Measurements from ENCODE around the gene GLOD5. TPM values are rescaled to one million over a fixed set of nuclear protein-coding genes. Genes with fewer than 3 reads are reported as not detected.

Gene GLOD5
- total RNA-seq, 1 experiment from 2014 or later: not detected

- TF ChIP-seq, protein P1, sequence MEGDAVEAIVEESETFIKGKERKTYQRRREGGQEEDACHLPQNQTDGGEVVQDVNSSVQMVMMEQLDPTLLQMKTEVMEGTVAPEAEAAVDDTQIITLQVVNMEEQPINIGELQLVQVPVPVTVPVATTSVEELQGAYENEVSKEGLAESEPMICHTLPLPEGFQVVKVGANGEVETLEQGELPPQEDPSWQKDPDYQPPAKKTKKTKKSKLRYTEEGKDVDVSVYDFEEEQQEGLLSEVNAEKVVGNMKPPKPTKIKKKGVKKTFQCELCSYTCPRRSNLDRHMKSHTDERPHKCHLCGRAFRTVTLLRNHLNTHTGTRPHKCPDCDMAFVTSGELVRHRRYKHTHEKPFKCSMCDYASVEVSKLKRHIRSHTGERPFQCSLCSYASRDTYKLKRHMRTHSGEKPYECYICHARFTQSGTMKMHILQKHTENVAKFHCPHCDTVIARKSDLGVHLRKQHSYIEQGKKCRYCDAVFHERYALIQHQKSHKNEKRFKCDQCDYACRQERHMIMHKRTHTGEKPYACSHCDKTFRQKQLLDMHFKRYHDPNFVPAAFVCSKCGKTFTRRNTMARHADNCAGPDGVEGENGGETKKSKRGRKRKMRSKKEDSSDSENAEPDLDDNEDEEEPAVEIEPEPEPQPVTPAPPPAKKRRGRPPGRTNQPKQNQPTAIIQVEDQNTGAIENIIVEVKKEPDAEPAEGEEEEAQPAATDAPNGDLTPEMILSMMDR (IDR thresholded peaks at IDR 0.05): no peak
- TF ChIP-seq POLR2AphosphoS5 (IDR thresholded peaks at IDR 0.05; ENCODE audit: low read depth, low read length) (no peak), REST (IDR thresholded peaks at IDR 0.05; ENCODE audit: insufficient read depth in 1 of 2, low read depth in 2 of 2, low read length in 1 of 2) (no peak), SIN3A (IDR thresholded peaks at IDR 0.05; ENCODE audit: borderline replicate concordance, insufficient read depth, low read depth, low read length) (no peak), TCF7L2 (IDR thresholded peaks at IDR 0.05; ENCODE audit: low read depth, low read length) (no peak)
- Histone ChIP-seq H3K27me3 (ENCODE audit: control insufficient read depth, insufficient read depth, low read length) (no peaks in the 10 kb centered on the region), H3K36me3 (ENCODE audit: control insufficient read depth, insufficient read depth, low read length) (no peaks in the 10 kb centered on the region), H3K9me3 (ENCODE audit: control insufficient read depth, insufficient read depth, low read depth, low read length) (no peaks in the 10 kb centered on the region), H3K4me1 (ENCODE audit: control insufficient read depth, insufficient read depth, low read length) (no peaks in the 10 kb centered on the region), H3K4me3 (ENCODE audit: low read depth in 2 of 2, low read length in 2 of 2) (no peak overlapping the region), H3K27ac (ENCODE audit: low read length) (no peak overlapping the region)
- no peak for DNase-seq (ENCODE audit: low read depth, low spot score)
- no TSS peak for BruUV-seq (replicated peaks)
- ChIA-PET POLR2A (no interaction called here), CTCF (no interaction called here)
- in situ Hi-C loops (cut with HindIII; ENCODE audit: low pct_unique_long_range_greater_than_20kb, low sequenced_read_pairs): no loop called here
- intact Hi-C loops (cut with micrococcal nuclease; ENCODE audit: unreplicated experiment): no loop called here
- no peak for ATAC-seq
Measured at GRCh38 chrX:48754238-48754637, 7.3 kb upstream of the GLOD5 start.

DNA sequence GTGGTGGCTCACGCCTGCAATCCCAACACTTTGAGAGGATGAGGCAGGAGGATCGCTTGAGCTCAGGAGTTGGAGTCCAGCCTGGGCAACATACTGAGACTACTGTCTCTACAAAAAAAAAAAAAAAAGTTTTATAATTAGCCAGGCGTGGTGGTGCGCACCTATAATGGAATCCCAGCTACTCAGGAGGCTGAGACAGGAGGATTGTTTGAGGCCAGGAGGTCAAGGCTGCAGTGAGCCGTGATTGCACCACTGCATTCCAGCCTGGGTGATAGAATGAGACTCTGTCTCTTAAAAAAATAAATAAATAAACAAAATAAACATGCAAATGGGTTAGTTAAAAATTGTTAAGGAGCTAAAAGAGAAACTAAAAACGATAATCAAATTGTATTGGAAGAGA lies 7.7 kb downstream of the GLOD5 start:
- DNase-seq (ENCODE audit: low read depth, low spot score) (no peak), ATAC-seq (no peak)
- ChIA-PET POLR2A (interaction anchor here (0.6 kb wide), 1 partner anchor 938 kb away, joined by 5 read pairs; no protein-coding TSS in a partner anchor), CTCF (no interaction called here)
- no TSS peak for BruUV-seq (replicated peaks)
- Histone ChIP-seq H3K36me3 (ENCODE audit: control insufficient read depth, insufficient read depth, low read length) (no peaks in the 10 kb centered on the region), H3K4me3 (ENCODE audit: low read depth in 2 of 2, low read length in 2 of 2) (no peak overlapping the region), H3K27ac (ENCODE audit: low read length) (no peak overlapping the region), H3K4me1 (ENCODE audit: control insufficient read depth, insufficient read depth, low read length) (no peaks in the 10 kb centered on the region), H3K27me3 (ENCODE audit: control insufficient read depth, insufficient read depth, low read length) (no peaks in the 10 kb centered on the region), H3K9me3 (ENCODE audit: control insufficient read depth, insufficient read depth, low read depth, low read length) (no peaks in the 10 kb centered on the region)
- TF ChIP-seq REST (IDR thresholded peaks at IDR 0.05; ENCODE audit: insufficient read depth in 1 of 2, low read depth in 2 of 2, low read length in 1 of 2): no peak
- TF ChIP-seq, protein P1 (IDR thresholded peaks at IDR 0.05): no peak
- TF ChIP-seq TCF7L2 (IDR thresholded peaks at IDR 0.05; ENCODE audit: low read depth, low read length): no peak
- no peak for TF ChIP-seq POLR2AphosphoS5 (IDR thresholded peaks at IDR 0.05; ENCODE audit: low read depth, low read length)
- no peak for TF ChIP-seq SIN3A (IDR thresholded peaks at IDR 0.05; ENCODE audit: borderline replicate concordance, insufficient read depth, low read depth, low read length)
- in situ Hi-C loops (cut with HindIII; ENCODE audit: low pct_unique_long_range_greater_than_20kb, low sequenced_read_pairs) (no loop called here), intact Hi-C loops (cut with micrococcal nuclease; ENCODE audit: unreplicated experiment) (no loop called here)

Data from Panc1 (cell line).